Activated T-helper 1 cell treated with anti-CD3 and anti-CD28 coated beads, Interleukin-12 subunit alpha, Interleukin-12 subunit beta, Interleukin-2, Interleukin-4 antibody, amounts not matched to agents 30 ng/mL and 10 ng/mL and 1 ng/mL, durations not matched to agents 14 hours and 24 hours and 36 hours (primary cell): ENCODE results near the gene CES2. TPM values are rescaled to one million over a fixed set of nuclear protein-coding genes. Genes with fewer than 3 reads are reported as not detected.

Experiments
- DNase-seq: peaks from one replicate; pipeline ENCODE4 v3.0.0; 2021; ENCODE audit warnings: low spot score
- H3K27ac Mint-ChIP-seq: one replicate; pipeline ENCODE4 v1.8.0; 2021; ENCODE audit warnings: mild to moderate bottlenecking, mixed read lengths
- H3K27me3 Mint-ChIP-seq: one replicate; pipeline ENCODE4 v1.8.0; 2022; ENCODE audit warnings: mild to moderate bottlenecking, moderate library complexity, mixed read lengths; ENCODE audit not compliant: insufficient read depth
- H3K36me3 Mint-ChIP-seq: one replicate; pipeline ENCODE4 v1.8.0; 2021; ENCODE audit warnings: low read depth, mixed read lengths
- H3K4me1 Mint-ChIP-seq: one replicate; pipeline ENCODE4 v1.8.0; 2021; ENCODE audit warnings: low read depth, mixed read lengths
- H3K4me3 Mint-ChIP-seq: one replicate; pipeline ENCODE4 v1.8.0; 2021; ENCODE audit warnings: mild to moderate bottlenecking, moderate library complexity, mixed read lengths
- H3K9me3 Mint-ChIP-seq: one replicate; pipeline ENCODE4 v1.8.0; 2021; ENCODE audit warnings: mixed read lengths
- intact Hi-C: fragments of 100-400 bp; cut with micrococcal nuclease; formaldehyde crosslinking; loops from one replicate; pipeline ENCODE4 v1.15.1; 2024
- total RNA-seq: library from RNA; stranded (reverse); gene quantifications from 2 replicates; pipeline ENCODE4 v1.2.3, GENCODE V29; 2022

Gene CES2
- total RNA-seq: 34.3 and 36.6 TPM in 2 replicates

- H3K9me3 Mint-ChIP-seq: no peaks in the 10 kb centered on the region
- peaks cover 28% of the 10 kb centered on the region for H3K36me3 Mint-ChIP-seq
- peak within 1 kb of the TSS; percentile 96 for H3K4me3 Mint-ChIP-seq
- no peaks in the 10 kb centered on the region for H3K27me3 Mint-ChIP-seq
- peak within 1 kb of the TSS; percentile 87 for H3K27ac Mint-ChIP-seq
- DNase-seq: no peak
- intact Hi-C loops: loop anchor here (2.0 kb wide), 1 partner anchor 63 kb away; no protein-coding TSS in a partner anchor
- peaks cover 53% of the 10 kb centered on the region for H3K4me1 Mint-ChIP-seq
Observed at GRCh38 chr16:66935314-66936011, at the start of gene CES2. Gene CES2 (plus strand): TSS chr16:66935516. CDS start chr16:66935636, 120 bp downstream.

DNA sequence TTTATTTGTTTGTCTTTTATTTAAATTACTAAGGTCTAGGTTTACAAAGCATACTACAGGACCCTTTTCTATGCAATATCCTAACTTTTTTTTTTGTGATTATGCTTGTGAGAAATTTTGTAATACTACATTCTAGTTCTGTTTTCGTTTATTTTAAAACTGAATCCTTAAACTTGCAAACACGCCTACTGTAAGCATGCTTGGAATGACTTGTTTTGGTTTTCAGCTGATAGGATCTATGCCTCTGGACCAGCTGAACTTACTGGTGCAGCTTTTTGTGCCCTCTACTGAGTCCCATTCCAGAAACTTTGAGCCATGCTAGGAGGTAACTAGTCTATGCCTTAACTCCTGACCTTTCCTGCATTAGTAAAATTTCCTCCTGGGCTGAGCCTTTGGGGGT lies 49.0 kb upstream of the CES2 start:
- peaks cover 41% of the 10 kb centered on the region for H3K36me3 Mint-ChIP-seq
- no peaks in the 10 kb centered on the region for H3K27me3 Mint-ChIP-seq

GRCh38 chr16:66886914-66887313 lies 48.4 kb upstream of the CES2 start:
- intact Hi-C loops: no loop called here
- no peak for DNase-seq
- Mint-ChIP-seq H3K4me3 (no peak overlapping the region), H3K36me3 (peaks cover 43% of the 10 kb centered on the region), H3K27me3 (no peaks in the 10 kb centered on the region), H3K9me3 (no peaks in the 10 kb centered on the region), H3K27ac (peak overlapping the region; percentile 27), H3K4me1 (peaks cover 50% of the 10 kb centered on the region)

More for the DNA sequence above, 49.0 kb upstream of the CES2 start:
- Mint-ChIP-seq H3K9me3 (no peaks in the 10 kb centered on the region), H3K4me3 (no peak overlapping the region), H3K27ac (no peak overlapping the region), H3K4me1 (peaks cover 53% of the 10 kb centered on the region)
- intact Hi-C loops: no loop called here
- DNase-seq: no peak

- peak overlapping the region; percentile 23 for H3K27ac Mint-ChIP-seq
- no peak overlapping the region for H3K4me3 Mint-ChIP-seq
- intact Hi-C loops: no loop called here
- no peak for DNase-seq
- peaks cover 45% of the 10 kb centered on the region for H3K36me3 Mint-ChIP-seq
- no peaks in the 10 kb centered on the region for H3K9me3 Mint-ChIP-seq
- H3K27me3 Mint-ChIP-seq: no peaks in the 10 kb centered on the region
- peaks cover 50% of the 10 kb centered on the region for H3K4me1 Mint-ChIP-seq
Observed at GRCh38 chr16:66888647-66889615, 46.4 kb upstream of the CES2 start.

GRCh38 chr16:66889622-66890021 lies 45.7 kb upstream of the CES2 start:
- peaks cover 40% of the 10 kb centered on the region for H3K36me3 Mint-ChIP-seq
- DNase-seq: no peak
- intact Hi-C loops: no loop called here
- H3K27me3 Mint-ChIP-seq: no peaks in the 10 kb centered on the region
- H3K27ac Mint-ChIP-seq: no peak overlapping the region
- H3K4me3 Mint-ChIP-seq: no peak overlapping the region
- no peaks in the 10 kb centered on the region for H3K9me3 Mint-ChIP-seq
- peaks cover 52% of the 10 kb centered on the region for H3K4me1 Mint-ChIP-seq

DNA sequence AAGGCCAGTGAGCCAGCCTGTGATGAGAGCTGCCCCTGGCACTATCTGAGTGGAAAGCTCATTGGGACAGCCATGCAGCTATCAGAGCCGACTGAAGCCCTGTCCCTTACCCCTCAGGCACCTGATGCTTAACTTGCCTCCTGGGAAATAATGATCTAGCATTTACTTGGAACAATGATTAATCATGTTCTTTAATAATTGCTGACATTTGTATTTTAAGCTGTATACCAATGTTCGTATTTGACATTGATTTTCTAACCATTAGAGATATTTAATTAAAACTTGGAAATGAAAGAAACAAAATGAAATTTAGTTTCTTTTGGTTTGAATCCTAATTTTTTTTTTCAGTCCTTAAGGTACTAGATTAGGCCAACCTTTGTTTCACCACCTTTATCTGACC lies 44.5 kb upstream of the CES2 start:
- no peak overlapping the region for H3K4me3 Mint-ChIP-seq
- intact Hi-C loops: no loop called here
- peaks cover 54% of the 10 kb centered on the region for H3K4me1 Mint-ChIP-seq
- H3K27ac Mint-ChIP-seq: no peak overlapping the region
- peaks cover 35% of the 10 kb centered on the region for H3K36me3 Mint-ChIP-seq
- no peak for DNase-seq
- H3K27me3 Mint-ChIP-seq: no peaks in the 10 kb centered on the region
- no peaks in the 10 kb centered on the region for H3K9me3 Mint-ChIP-seq

GRCh38 chr16:66891360-66891759 lies 44.0 kb upstream of the CES2 start:
- intact Hi-C loops: no loop called here

GRCh38 chr16:66891797-66892196 lies 43.5 kb upstream of the CES2 start:
- H3K27ac Mint-ChIP-seq: no peak overlapping the region
- H3K36me3 Mint-ChIP-seq: peaks cover 28% of the 10 kb centered on the region
- no peaks in the 10 kb centered on the region for H3K9me3 Mint-ChIP-seq
- DNase-seq: no peak
- intact Hi-C loops: no loop called here
- peaks cover 44% of the 10 kb centered on the region for H3K4me1 Mint-ChIP-seq
- H3K4me3 Mint-ChIP-seq: no peak overlapping the region
- no peaks in the 10 kb centered on the region for H3K27me3 Mint-ChIP-seq

More at GRCh38 chr16:66891360-66891759, 44.0 kb upstream of the CES2 start:
- Mint-ChIP-seq H3K36me3 (peaks cover 32% of the 10 kb centered on the region), H3K4me3 (no peak overlapping the region), H3K9me3 (no peaks in the 10 kb centered on the region), H3K4me1 (peaks cover 48% of the 10 kb centered on the region), H3K27ac (no peak overlapping the region), H3K27me3 (no peaks in the 10 kb centered on the region)
- DNase-seq: no peak

DNA sequence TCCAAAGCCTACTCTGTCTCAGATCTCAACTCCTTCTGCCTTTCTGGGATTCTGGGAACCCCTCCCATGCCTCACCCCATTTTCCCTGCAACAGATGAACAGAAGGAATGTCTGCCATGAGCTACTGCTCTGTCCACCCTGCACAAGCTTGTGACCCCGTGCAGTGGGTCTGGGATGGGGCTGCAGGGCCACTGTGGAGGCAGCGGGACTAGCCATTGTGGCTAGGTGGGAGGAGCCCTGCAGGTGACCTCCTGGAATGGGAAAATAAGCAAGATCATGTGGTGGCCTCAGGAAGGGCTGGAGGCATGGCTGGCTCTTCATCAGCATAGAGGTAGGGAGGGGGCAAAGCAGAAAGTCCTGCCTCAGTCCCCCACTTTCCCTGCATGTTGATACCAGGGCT lies 41.3 kb upstream of the CES2 start:
- Mint-ChIP-seq H3K4me1 (peaks cover 24% of the 10 kb centered on the region), H3K27ac (no peak overlapping the region), H3K9me3 (no peaks in the 10 kb centered on the region), H3K4me3 (no peak overlapping the region), H3K27me3 (no peaks in the 10 kb centered on the region), H3K36me3 (peaks cover 10% of the 10 kb centered on the region)
- intact Hi-C loops: loop anchor here (2.0 kb wide), 1 partner anchor 61 kb away; no protein-coding TSS in a partner anchor
- no peak for DNase-seq

DNA sequence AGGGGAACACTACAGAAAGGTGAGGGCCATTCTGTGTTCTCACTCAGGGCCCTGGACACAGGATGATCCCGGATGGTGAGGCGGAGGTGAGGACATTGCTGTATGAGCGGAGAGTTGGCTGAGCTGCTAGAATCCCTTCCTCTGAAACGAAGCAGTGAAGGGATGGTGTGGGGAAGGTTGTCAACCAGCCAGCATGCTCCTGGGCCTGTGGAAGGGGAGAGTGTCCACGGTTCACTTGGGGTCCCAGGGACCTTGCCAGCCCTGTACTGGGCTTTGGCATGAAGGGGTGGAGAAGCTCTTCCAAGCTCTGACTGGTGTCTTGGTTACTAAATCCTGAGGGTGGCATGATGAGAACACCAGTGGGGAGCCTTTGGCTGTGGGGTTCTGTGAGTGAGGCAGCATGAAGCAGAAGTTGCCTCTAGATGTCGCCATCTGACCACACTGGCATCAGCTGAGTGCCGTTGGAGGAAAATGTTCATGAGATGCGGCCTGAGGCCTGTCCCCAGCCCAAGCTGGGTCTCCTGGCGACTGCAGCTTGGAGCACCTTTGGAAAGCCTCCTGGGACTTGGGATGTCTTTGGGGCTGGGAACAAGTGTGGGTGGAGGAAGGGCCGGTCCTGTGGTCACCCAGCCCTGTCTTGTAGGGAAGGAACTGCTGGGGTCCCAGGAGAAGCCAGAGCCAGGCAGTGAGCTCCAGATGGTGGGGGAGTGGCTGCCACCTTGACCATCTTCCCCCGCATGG lies 40.2 kb upstream of the CES2 start:
- H3K9me3 Mint-ChIP-seq: no peaks in the 10 kb centered on the region
- H3K27me3 Mint-ChIP-seq: no peaks in the 10 kb centered on the region
- DNase-seq: peak; percentile 44
- peak overlapping the region; percentile 4 for H3K27ac Mint-ChIP-seq
- intact Hi-C loops: loop anchor here (1.0 to 2.0 kb wide), 3 partner anchors 33 to 60 kb away; no protein-coding TSS in a partner anchor
- H3K36me3 Mint-ChIP-seq: peaks cover 10% of the 10 kb centered on the region
- H3K4me1 Mint-ChIP-seq: peaks cover 24% of the 10 kb centered on the region
- H3K4me3 Mint-ChIP-seq: no peak overlapping the region

- H3K4me3 Mint-ChIP-seq: no peak overlapping the region
- no peaks in the 10 kb centered on the region for H3K9me3 Mint-ChIP-seq
- no peaks in the 10 kb centered on the region for H3K27me3 Mint-ChIP-seq
- H3K27ac Mint-ChIP-seq: peak overlapping the region; percentile 42
- intact Hi-C loops: loop anchor here (1.0 to 2.0 kb wide), 3 partner anchors 33 to 59 kb away; no protein-coding TSS in a partner anchor
- peaks cover 10% of the 10 kb centered on the region for H3K36me3 Mint-ChIP-seq
- peaks cover 24% of the 10 kb centered on the region for H3K4me1 Mint-ChIP-seq
- no peak for DNase-seq
Observed at GRCh38 chr16:66895689-66895979, 39.7 kb upstream of the CES2 start.

DNA sequence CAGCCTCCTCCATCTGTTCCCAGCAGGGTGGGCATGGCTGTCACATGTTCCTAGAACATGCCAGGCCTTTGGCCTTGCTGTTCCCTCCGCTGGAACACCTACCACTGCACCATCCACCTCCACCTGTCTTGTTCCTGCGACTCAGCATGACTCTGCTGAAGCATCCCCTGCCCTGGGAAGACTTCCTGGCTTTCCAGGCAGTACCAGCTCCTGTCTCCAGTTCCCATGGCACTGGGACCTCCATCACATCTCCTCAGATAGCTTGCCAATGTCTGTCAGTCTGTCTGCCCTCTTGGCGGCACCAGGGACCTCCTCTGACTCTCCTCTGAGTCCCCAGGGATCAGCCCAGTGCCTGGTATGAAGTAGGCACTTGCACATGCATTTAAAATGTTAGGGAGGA lies 39.3 kb upstream of the CES2 start:
- Mint-ChIP-seq H3K4me3 (no peak overlapping the region), H3K4me1 (peaks cover 21% of the 10 kb centered on the region), H3K27me3 (peaks cover 1% of the 10 kb centered on the region), H3K36me3 (peaks cover 9% of the 10 kb centered on the region), H3K9me3 (no peaks in the 10 kb centered on the region), H3K27ac (peak overlapping the region; percentile 42)
- DNase-seq: no peak
- intact Hi-C loops: loop anchor here (1.0 to 2.0 kb wide), 3 partner anchors 32 to 59 kb away; no protein-coding TSS in a partner anchor
